IPS DF 4.7 (cell line): Measurements from ENCODE around the gene LGALS12.
"Not testable (repeated sequence)": the region's sequence is repeated elsewhere in the genome, so short reads cannot be mapped to it uniquely, and the experiment has no call there.

Experiments used
- DNase-seq: peaks from one replicate; pipeline ENCODE4 v3.0.0-alpha.2; 2013; ENCODE audit warnings: low spot score; ENCODE audit errors: extremely low read depth

The LGALS12 gene

DNA sequence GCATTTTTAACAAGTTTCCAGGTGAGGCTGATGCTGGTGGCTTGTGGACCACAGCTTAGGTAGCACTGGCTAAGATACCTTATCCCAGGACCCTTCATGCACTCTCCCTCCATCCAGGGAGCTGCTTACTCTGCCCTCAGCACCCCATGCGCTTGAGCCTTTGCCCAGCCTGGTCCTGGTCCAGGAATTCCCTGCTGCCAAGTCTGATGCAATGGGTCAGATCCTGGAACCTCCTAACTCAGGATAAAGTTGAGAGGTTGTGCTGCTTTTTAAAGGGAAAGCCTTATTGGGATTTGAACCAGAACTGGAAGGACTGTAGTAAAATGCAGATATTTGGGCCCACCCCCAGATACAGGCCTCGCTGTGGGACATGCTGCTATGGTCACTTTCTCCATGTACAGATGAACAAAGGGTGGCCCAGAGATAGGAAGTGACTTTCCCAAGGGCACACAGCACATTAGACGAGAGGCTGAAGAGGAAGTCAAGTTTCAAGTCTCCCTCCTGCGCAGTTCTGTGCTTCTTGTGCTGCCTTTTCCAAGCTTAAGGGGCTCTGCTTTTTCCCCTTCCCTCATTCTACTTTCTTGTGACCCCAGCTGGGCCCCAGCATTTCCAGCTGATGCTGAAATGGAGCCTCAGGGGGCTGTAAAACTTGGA, 824 bp upstream of the LGALS12 start:
- no peak for DNase-seq

DNA sequence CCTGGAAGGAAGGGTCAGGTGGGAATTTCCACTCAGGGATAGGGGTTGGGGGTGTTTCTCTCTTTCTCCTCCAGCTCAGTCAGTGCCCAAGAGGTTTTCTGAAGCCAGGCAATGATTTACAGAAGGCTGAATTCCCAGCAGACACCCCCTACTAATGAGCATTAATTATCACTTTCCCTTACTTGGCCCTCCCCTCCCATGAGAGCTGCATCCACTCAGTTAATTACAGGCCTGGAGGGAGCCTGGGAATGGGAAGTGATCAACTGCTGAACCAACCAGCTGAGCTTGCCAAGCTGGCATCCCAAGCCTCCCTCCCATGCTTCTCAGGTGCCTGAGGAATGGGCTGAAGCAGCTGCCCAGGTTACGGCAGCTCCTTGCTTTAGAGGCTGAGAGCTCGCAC, 992 bp downstream of the LGALS12 start:
- no peak for DNase-seq

DNA sequence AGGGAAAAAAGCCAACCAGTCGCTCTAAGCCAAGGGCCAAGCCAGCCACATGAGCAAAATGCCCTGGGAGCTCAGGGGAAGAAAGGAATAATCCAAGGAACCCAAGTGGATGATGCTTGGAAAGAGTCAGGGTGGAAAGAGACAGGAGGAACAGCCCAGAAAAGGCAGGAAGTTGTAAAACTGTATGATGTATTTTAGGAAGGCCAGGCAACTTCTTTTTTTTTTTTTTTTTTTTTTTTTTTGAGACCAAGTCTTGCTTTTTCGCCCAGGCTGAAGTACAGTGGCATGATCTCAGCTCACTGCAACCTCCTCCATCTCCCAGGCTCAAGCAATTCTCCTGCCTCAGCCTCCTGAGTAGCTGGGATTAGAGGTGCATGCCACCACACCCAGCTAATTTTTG, 1.6 kb downstream of the LGALS12 start:
- no peak for DNase-seq

DNA sequence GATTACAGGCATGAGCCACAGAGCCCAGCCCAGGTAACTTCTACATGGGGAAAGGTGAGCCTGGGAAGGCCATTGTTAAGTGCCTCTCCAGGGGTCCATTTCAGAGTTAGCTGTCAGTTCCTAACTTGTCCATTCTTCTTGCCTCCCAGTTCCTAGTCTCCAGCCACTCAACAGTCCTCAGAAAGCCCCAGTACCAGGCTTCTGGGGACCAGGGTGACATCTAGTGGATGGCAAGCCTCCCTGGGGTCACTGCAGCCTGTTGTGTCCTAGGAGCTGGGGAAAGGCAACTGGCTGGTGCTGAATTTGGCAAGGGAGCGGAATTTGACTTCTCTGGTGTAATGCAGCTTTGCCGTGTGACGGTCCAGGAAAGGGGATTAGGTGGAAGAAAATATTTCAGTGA, 2.1 kb downstream of the LGALS12 start:
- DNase-seq, result no peak

DNA sequence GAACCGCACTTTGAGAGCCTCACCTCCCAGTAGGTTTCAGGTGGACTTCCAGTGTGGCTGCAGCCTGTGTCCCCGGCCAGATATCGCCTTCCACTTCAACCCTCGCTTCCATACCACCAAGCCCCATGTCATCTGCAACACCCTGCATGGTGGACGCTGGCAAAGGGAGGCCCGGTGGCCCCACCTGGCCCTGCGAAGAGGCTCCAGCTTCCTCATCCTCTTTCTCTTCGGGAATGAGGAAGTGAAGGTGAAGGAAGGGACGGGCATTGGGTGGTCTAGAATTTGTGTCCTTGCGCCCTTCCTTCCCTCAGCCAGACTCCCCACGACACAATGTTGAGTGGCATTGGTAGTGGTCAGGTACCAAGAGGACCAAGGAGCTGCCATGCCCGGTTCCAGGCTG, 2.9 kb downstream of the LGALS12 start:
- DNase-seq, result no peak

DNA sequence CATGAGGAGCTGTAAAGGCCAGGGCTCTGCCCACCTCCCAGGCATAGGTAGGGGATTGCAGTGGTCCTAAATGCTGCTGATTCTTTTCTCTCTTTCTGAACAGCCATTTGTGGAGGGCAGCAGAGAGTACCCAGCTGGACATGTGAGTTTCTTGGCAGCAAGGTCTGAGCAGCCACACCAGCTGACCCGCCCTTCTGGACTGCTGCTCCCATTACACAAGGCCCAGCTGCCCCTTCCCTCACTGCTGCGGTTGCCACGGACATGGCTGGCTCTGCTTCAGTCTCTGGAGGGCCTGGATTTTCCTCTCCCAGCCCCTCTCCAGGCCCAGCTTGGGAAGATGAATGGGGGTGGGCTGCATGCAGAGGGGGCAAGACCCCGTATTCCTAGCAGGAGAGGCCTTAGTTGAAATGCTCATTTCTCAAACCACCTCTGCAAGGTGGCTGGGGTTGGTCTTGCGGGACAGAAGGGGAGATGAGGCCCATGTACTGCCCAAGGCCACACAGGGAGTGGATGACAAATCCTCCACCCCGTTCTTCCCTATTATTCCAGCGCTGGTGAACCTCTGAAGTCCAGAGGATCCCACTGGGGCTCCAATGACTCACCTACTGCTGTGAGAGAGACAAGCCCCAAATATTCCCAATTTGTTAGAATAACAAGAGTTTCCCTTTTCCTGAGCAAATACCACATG, 4.6 kb downstream of the LGALS12 start:
- no peak for DNase-seq

DNA sequence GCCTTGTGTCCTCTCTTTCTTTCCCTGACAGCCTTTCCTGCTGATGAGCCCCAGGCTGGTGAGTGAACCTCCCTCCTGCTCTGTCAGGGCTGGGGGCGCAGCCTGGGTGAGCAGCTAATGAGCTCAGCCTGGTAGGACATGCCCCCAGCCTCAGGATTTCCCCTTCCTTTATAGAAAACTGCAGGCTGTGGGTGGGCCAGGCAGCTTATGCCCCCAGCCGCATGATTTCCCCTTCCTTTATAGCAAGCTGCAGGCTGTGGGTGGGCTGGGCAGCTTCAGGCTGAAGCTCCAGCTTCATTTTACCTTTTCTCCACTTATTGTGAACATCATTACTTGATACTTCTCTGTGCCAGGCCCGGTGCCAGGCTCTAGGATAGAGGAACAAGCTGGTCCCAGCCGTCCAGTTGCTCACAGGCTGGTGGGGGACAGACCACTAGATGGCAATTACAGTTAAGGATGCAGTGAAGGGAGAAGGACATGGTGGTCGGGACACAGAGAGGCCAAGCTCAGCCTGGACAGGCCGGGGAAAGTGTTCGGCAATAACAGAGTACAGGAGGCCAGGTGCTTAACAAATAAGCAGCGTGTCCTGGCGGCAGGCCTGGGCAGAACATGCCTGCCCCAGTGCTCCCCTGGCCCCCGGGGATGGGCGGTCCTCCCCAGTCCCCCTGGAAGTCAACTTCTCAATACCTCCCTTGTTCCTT, 5.3 kb downstream of the LGALS12 start:
- DNase-seq, result no peak

DNA sequence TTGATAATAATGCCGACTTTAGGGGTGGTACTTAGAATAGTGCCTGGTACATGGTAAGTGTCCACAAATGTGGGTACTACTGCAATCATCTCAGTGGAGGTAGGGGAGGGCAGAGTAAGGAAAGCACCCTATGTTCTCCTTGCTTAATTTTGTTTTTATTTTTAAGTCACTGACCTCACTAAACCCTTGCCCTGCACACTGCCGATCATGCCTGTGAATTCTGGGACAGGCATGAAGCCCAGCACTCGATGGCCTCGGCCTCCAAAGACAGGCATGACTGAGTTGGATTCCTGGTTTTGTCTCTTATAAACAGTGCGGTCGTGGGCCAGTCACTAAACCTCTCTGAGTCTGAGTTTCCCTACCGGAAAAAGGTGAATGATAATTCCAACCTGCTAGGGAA, 6.9 kb downstream of the LGALS12 start:
- DNase-seq, result no peak

DNA sequence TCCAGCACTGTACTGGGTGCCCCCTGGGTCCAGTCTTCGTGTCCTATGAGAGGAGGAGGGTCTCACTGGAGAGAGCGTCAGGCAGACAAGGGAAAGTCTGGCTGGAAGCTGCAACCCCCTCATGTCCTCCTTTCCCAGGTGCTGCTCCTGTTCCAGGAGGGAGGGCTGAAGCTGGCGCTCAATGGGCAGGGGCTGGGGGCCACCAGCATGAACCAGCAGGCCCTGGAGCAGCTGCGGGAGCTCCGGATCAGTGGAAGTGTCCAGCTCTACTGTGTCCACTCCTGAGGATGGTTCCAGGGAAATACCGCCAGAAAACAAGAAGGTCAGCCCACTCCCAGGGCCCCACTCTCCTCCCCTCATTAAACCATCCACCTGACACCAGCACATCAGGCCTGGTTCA, 10.2 kb downstream of the LGALS12 start:
- no peak for DNase-seq

DNA sequence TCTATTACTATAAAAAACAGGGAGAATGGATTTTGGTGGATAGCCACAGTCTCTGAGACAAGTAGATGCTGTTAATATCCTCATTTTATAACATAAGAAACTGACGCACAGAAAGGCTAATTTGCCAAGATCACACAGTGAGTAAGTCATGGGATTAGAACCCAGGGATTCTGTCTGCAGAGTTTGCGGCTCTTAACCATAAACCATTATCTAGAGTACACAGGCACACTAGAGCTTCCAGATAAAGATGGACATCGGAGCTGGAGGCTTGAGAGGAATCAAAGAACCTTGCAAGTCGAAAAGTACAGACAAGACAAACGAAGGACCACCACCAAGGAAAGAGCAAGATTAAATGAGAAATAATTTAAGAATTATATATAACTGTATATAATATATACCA, 11.3 kb downstream of the LGALS12 start:
- no peak for DNase-seq

DNA sequence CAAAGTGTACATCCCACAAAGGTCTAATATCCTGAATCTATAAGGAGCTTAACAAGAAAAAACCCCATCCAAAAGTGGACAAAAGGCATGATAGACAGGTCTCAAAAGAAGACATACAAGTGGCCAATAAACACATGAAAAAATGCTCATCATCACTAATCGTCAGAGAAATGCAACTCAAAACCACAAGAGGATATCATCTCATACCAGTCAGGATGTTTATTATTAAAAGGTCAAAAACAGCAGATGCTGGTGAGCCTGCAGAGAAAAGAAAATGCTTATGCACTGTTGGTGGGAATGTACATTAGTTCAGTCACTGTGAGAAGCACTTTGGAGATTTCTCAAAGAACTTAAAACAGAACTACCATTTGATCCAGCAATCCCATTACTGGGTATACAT, 12.7 kb downstream of the LGALS12 start:
- no peak for DNase-seq

DNA sequence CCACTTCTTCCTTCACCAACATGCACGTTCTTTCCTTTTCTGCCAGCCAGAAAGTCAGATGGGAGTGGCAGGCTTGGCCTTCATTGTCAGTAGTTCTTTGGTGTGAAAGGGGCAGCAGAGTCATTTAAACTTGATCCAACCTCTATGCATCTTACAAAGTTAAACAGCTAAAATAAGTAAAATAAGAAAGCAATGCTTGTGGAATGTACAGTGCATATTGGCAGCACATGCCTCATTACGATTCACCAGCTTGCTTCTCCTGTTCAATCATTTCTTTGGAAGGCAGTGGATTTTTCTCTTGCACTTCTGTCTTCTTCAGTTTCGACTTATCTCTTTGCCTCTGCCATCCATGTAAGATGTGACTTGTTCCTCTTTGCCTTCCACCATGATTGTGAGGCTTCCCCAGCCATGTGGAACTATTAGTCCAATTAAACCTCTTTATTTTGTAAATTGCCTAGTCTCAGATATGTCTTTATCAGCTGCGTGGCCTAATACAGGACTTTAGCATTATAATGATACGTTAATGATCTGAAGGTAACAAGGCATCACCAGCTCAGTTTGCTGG, 14.8 kb downstream of the LGALS12 start:
- no peak for DNase-seq

DNA sequence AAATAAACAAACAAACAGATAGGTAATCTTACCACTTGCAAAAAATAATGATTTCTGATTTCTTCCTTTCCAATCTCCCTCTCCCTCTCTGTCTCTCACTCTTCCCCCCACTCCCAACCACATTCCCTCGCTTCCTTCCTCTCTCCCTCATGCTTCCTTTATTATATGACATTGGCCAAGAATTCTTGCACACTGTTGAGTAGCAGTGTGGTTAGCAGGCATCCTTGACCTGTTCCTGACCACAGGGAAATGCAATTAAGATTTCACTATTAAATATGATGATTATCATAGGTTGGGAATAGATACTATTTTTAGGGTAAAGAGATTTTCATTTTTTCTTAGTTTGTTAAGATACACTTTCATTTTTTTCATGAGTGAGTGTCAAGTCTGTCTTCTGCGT, 16.0 kb downstream of the LGALS12 start:
- no peak for DNase-seq

DNA sequence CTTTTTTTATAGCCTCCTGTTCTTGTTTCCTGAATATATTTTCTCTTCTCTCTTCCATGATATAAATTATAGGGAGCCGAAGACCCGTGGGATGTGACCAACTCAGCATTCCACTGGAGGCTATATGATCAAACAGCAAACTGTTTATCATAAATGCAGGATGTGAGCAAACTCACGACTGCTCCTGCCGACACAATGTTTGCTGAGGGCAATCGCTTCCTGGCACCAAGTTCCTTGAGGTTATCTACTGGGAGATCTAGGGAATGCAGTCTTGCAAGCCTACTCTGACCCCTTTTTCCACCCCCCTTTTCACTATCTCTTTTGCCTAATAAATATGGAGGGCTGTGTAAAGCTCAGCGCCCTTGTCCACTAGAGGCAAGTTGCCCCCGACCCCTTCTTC, 17.3 kb downstream of the LGALS12 start:
- DNase-seq, result no peak

DNA sequence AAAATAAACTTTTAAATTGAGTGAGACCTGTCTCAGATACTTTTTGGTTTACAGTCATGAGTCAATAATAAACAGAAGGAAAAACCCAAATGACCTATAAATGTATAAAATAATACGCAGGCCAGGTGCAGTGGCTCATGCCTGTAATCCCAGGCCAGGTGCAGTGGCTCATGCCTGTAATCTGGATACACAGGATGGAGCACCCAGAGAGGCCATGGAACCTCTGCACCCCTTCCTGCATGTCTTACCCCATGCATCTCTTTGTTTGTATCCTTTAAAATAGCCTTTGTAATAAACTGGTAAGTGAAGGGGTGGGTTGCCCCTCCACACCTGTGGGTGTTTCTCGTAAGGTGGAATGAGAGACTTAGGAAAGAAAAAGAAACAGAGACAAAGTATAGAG, 21.8 kb downstream of the LGALS12 start:
- no peak for DNase-seq

DNA sequence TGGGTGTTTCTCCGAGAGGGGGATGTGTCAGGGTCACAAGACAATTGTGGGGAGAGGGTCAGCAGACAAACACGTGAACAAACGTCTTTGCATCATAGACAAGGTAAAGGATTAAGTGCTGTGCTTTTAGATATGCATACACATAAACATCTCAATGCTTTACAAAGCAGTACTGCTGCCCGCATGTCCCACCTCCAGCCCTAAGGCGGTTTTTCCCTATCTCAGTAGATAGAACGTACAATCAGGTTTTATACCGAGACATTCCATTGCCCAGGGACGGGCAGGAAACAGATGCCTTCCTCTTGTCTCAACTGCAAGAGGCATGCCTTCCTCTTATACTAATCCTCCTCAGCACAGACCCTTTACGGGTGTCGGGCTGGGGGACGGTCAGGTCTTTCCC, 22.3 kb downstream of the LGALS12 start:
- not testable (repeated sequence) for DNase-seq

DNA sequence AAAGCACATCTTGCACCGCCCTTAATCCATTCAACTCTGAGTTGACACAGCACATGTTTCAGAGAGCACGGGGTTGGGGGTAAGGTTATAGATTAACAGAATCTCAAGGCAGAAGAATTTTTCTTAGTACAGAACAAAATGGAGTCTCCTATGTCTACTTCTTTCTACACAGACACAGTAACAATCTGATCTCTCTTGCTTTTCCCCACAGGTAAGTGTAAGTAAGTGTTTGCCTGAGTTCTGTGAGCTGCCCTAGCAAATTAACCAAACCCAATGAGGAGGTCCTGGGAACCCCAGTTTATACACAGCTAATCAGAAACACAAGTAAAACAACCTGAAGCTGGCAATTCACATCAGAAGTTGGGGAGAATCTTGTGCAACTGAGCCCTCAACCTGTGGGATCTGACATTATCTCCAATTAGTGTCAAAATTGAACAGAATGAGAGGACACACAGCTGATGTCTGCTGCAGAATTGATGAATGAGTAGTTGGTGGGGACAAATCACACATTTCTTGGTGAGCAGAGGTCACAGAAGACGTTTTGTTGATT, 22.9 kb downstream of the LGALS12 start:
- not testable (repeated sequence) for DNase-seq

DNA sequence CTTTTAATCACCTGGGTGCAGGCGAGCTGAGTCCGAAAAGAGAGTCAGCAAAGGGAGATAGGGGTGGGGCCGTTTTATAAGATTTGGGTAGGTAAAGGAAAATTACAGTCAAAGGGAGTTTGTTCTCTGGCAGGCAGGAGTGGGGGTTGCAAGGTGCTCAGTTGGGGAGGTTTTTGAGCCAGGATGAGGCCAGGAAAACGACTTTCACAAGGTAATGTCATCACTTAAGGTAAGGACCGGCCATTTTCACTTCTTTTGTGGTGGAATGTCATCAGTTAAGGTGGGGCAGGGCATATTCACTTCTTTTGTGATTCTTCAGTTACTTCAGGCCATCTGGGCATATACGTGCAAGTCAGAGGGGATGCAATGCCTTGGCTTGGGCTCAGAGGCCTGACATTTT, 23.5 kb downstream of the LGALS12 start:
- not testable (repeated sequence) for DNase-seq

DNA sequence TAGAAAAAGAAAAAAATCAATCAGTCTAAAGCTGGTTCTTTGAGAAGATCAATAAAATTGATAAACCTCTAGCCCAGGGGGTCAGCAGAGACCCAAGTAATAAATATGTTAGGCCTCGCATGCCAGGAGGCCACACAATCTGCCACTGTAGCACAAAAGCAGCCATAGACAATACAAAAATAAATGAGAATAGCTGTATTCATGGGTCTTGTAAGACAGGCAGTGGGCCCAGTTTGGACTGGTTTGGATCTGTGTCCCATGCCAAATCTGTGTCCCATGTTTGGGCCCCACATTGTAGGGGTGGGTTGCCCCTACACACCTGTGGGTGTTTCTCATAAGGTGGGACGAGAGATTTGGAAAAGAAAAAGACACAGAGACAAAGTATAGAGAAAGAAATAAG, 24.1 kb downstream of the LGALS12 start:
- DNase-seq, result no peak

DNA sequence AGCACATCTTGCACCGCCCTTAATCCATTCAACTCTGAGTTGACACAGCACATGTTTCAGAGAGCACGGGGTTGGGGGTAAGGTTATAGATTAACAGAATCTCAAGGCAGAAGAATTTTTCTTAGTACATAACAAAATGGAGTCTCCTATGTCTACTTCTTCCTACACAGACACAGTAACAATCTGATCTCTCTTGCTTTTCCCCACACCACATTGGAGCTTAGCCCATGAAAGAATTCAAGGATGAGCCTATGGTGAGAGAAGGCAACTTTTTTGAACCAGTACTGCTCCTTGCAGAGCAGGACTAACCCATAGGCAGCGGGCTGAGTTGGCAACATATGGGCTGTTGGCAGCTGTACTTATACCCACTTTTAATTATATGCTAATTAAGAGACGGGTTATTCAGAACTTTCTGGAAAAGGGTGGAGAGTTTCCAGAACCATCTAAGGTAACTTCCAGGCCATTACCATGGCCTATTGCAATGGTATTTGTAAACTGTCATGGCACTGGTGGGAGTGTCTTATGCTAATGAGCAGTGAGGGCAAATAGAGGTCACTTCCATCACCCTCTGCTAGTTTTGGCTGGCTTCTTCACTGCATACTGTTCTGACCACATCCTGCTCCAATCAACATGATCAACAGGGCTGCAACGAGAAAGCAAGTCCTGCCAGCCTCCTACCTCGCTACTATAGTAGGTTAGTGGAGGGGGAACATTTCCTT, 25.3 kb downstream of the LGALS12 start:
- DNase-seq, result peak; percentile 78

DNA sequence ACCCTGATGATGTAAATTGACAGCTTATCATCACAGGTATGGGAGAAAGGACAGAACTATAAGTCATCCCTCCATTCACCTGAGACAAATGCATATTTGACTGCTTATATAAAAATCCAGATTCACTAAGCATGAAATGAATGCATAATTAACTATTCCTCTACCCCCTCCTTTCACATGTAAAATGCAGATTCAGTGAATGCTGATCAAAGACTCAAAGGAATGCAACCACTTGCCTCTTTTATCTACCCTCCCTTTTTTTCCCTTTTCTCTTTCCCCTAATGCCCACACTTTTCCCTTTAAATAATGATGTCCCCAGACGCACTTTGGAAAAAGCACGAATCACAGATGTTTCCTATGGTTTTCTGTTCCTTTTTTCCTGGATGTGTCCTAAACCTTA, 26.2 kb downstream of the LGALS12 start:
- no peak for DNase-seq
